ENCODE results near the gene SLFN12L.
"Not testable (repeated sequence)": the region's sequence is repeated elsewhere in the genome, so short reads cannot be mapped to it uniquely, and the experiment has no call there.

Gene SLFN12L

DNA sequence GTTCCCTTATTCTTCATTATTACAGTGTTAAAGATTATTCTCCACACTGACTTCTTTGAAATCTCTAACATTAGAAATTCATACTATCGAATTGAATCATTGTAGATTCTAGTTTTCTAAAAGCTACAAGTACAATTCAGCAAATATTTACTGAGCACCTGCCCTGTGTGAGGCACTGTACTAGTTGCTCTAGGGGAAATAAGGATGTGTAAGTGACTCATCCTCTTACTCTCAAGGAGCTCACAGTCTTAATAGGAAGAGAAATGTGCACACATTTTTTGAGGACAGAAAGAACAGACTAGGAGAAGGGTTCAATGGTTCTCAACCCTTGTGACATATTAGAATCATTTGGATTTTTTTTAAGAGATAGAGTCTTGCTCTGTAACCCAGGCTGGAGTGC is 7.7 kb upstream of the SLFN12L start:
- TF ChIP-seq, protein P1, sequence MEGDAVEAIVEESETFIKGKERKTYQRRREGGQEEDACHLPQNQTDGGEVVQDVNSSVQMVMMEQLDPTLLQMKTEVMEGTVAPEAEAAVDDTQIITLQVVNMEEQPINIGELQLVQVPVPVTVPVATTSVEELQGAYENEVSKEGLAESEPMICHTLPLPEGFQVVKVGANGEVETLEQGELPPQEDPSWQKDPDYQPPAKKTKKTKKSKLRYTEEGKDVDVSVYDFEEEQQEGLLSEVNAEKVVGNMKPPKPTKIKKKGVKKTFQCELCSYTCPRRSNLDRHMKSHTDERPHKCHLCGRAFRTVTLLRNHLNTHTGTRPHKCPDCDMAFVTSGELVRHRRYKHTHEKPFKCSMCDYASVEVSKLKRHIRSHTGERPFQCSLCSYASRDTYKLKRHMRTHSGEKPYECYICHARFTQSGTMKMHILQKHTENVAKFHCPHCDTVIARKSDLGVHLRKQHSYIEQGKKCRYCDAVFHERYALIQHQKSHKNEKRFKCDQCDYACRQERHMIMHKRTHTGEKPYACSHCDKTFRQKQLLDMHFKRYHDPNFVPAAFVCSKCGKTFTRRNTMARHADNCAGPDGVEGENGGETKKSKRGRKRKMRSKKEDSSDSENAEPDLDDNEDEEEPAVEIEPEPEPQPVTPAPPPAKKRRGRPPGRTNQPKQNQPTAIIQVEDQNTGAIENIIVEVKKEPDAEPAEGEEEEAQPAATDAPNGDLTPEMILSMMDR (conservative IDR thresholded peaks at IDR 0.05; ENCODE audit: low read depth, low read length) = no peak
- no peak for DNase-seq (ENCODE audit: low read depth)
- no peak overlapping the region for H3K4me3 ChIP-seq (ENCODE audit: low read length)

DNA sequence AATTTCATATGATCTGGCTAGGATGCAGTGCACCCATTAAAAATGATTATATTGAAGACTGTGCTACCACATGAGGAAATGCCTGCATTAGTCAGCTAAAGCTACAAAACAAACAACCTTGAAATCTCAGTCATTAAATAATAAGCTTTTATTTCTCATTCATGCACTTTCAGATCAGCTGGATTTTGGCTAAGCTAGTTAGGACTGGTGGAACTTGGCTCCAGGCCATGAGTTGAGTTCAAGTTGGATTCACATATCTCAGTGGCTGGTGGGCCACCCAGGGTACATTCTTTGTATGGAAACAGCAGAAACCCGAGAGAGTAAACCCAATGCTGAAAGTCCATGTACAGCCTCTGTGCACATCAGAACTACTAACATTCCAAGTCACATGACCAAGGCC is 6.4 kb upstream of the SLFN12L start:
- TF ChIP-seq, protein P1 (conservative IDR thresholded peaks at IDR 0.05; ENCODE audit: low read depth, low read length) = no peak
- no peak overlapping the region for H3K4me3 ChIP-seq (ENCODE audit: low read length)
- no peak for DNase-seq (ENCODE audit: low read depth)

DNA sequence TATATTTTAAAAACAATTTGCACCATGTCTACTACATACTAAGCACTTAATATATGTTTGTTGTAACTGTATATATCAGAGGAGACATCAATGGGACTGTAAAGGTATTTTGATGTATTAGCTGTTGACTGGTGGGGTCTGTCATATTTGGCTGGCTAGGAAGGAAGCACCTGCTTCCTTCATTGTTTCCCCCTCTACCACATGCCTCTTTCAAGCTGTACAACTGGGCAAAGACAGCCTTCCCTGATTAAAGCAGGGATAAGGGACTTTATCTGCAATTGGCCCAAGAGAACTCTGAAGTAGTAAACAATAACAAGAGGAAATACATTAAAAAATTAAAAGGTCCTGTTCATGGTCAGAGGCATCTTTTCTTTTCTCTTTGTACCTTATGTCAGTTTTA is 5.5 kb upstream of the SLFN12L start:
- no peak for DNase-seq (ENCODE audit: low read depth)

DNA sequence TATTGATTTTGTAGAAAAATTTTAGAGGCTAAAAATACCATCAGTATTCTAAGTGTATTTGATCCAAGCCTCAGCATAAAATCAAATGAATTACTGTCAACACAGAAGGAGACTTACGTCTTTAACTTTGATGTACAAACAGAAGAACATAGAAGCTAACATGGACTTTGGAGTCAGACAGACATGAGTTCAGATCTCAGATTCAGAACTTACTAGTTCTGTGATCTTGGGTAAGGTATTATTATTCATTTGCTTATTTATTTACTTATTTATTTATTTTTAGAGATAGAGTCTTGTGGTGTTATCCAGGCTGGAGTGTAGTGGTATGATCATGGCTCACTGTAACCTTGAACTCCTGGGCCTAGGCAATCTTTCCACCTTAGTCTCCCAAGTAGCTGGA is 4.0 kb upstream of the SLFN12L start:
- TF ChIP-seq, protein P1 (conservative IDR thresholded peaks at IDR 0.05; ENCODE audit: low read depth, low read length) = no peak
- H3K4me3 ChIP-seq (ENCODE audit: low read length) = no peak overlapping the region
- no peak for DNase-seq (ENCODE audit: low read depth)

More for the DNA sequence above, 5.5 kb upstream of the SLFN12L start:
- TF ChIP-seq, protein P1 (conservative IDR thresholded peaks at IDR 0.05; ENCODE audit: low read depth, low read length) = no peak
- no peak overlapping the region for H3K4me3 ChIP-seq (ENCODE audit: low read length)

- TF ChIP-seq, protein P1 (conservative IDR thresholded peaks at IDR 0.05; ENCODE audit: low read depth, low read length) = no peak
- DNase-seq (ENCODE audit: low read depth) = no peak
- H3K4me3 ChIP-seq (ENCODE audit: low read length) = no peak overlapping the region
Measured at GRCh38 chr17:35540589-35541404, 3.3 kb upstream of the SLFN12L start.

- TF ChIP-seq, protein P1 (conservative IDR thresholded peaks at IDR 0.05; ENCODE audit: low read depth, low read length) = no peak
- no peak overlapping the region for H3K4me3 ChIP-seq (ENCODE audit: low read length)
- DNase-seq (ENCODE audit: low read depth) = no peak
Measured at GRCh38 chr17:35539659-35540026, 2.2 kb upstream of the SLFN12L start.

GRCh38 chr17:35536664-35537171 is 760 bp downstream of the SLFN12L start:
- no peak for DNase-seq (ENCODE audit: low read depth)
- TF ChIP-seq, protein P1 (conservative IDR thresholded peaks at IDR 0.05; ENCODE audit: low read depth, low read length) = no peak
- no peak overlapping the region for H3K4me3 ChIP-seq (ENCODE audit: low read length)

DNA sequence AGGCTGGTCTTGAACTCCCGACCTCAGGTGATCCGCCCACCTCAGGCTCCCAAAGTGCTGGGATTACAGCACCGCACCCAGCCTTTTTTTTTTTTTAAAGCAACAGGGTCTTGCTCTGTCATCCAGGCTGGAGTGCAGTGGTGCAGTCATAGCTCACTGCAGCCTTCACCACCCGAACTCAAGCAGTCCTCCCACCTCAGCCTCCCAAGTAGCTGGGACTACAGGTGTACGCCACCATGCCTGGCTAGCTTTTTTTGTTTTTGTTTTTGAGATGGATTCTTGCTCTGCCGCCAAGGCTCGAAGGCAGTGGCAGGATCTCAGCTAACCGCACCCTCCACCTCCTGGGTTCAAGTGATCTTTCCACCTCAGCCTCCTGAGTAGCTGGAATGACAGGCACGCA is 2.1 kb downstream of the SLFN12L start:
- not testable (repeated sequence) for DNase-seq (ENCODE audit: low read depth); H3K4me3 ChIP-seq (ENCODE audit: low read length)
